IMR-90 (cell line): Measurements from ENCODE around the gene NDUFA9. TPM values are rescaled to one million over a fixed set of nuclear protein-coding genes. Genes with fewer than 3 reads are reported as not detected.

Experiments
- ATAC-seq: fragments of 200-7000 bp; cut with Tn5 transposase; 2 replicates; pipeline ENCODE4 v1.9.1; 2020; ENCODE audit warnings: low read depth, mild to moderate bottlenecking, moderate library complexity
- BruUV-seq: library from RNA; stranded (reverse); fragments of 400-500 nt; replicated peaks from 2 replicates; lab custom pipeline; 2021; lab: Mats Ljungman, UMichigan
- CTCF ChIA-PET: fragments of 300-600 bp; formaldehyde crosslinking; extraction: SDS; loops from one replicate; lab custom pipeline; 2021; ENCODE audit warnings: antibody characterized with exemption; lab: Yijun Ruan, JAX
- POLR2A ChIA-PET: fragments of 300-600 bp; sonication (Branson Sonifier 250); formaldehyde crosslinking; loops from one replicate; lab custom pipeline; 2022; ENCODE audit warnings: antibody characterized with exemption; ENCODE audit not compliant: unreplicated experiment; lab: Charles Lee
- DNase-seq: peaks from one replicate; pipeline ENCODE4 v3.0.0; 2013
- H2AFZ ChIP-seq: replicated peaks from 2 replicates; pipeline ENCODE3; 2013; ENCODE audit warnings: low read length, mild to moderate bottlenecking; ENCODE audit not compliant: poor library complexity
- H2AK5ac ChIP-seq: 2 replicates; pipeline ENCODE4 v1.6.1; 2013; ENCODE audit warnings: low read depth, low read length, inconsistent platforms
- H2AK9ac ChIP-seq: replicated peaks from 2 replicates; pipeline ENCODE3; 2013; ENCODE audit warnings: mild to moderate bottlenecking, low read depth, low read length, moderate library complexity; ENCODE audit not compliant: poor library complexity
- H2BK120ac ChIP-seq: 2 replicates; pipeline ENCODE4 v1.6.1; 2013; ENCODE audit warnings: low read depth, low read length, inconsistent platforms
- H2BK15ac ChIP-seq: 3 replicates; pipeline ENCODE4 v1.6.1; 2013; ENCODE audit warnings: low read depth, low read length, inconsistent platforms
- H2BK20ac ChIP-seq: 2 replicates; pipeline ENCODE4 v1.6.1; 2013; ENCODE audit warnings: low read depth, mild to moderate bottlenecking, inconsistent platforms, low read length, moderate library complexity
- H2BK5ac ChIP-seq: 2 replicates; pipeline ENCODE4 v1.6.1; 2013; ENCODE audit warnings: mild to moderate bottlenecking, low read depth, low read length, inconsistent platforms; ENCODE audit not compliant: poor library complexity, severe bottlenecking
- H3K14ac ChIP-seq: replicated peaks from 2 replicates; pipeline ENCODE4 v1.6.1; 2013; ENCODE audit warnings: low read depth, low read length, inconsistent platforms
- H3K18ac ChIP-seq: 2 replicates; pipeline ENCODE4 v1.6.1; 2013; ENCODE audit warnings: low read depth, low read length, control low read depth
- H3K23ac ChIP-seq: 2 replicates; pipeline ENCODE4 v1.6.1; 2013; ENCODE audit warnings: low read depth, low read length, inconsistent platforms
- H3K27ac ChIP-seq: 2 replicates; pipeline ENCODE4 v1.5.1; 2013; ENCODE audit warnings: mild to moderate bottlenecking, control low read depth, low read length; ENCODE audit not compliant: insufficient read depth
- H3K27me3 ChIP-seq: 2 replicates; pipeline ENCODE4 v1.6.1; 2013; ENCODE audit warnings: low read length; ENCODE audit not compliant: control insufficient read depth, insufficient read depth
- H3K36me3 ChIP-seq: 2 replicates; pipeline ENCODE4 v1.6.1; 2013; ENCODE audit warnings: low read length, mixed read lengths; ENCODE audit not compliant: control insufficient read depth, insufficient read depth
- H3K4ac ChIP-seq: 2 replicates; pipeline ENCODE4 v1.6.1; 2013; ENCODE audit warnings: low read depth, low read length, inconsistent platforms
- H3K4me1 ChIP-seq: 2 replicates; pipeline ENCODE4 v1.6.1; 2013; ENCODE audit warnings: low read length, mixed read lengths; ENCODE audit not compliant: control insufficient read depth, insufficient read depth
- H3K4me2 ChIP-seq: 2 replicates; pipeline ENCODE4 v1.6.1; 2013; ENCODE audit warnings: low read depth, mild to moderate bottlenecking, control low read depth, low read length, moderate library complexity
- H3K4me3 ChIP-seq: 2 replicates; pipeline ENCODE4 v1.5.1; 2013; ENCODE audit warnings: low read depth, mild to moderate bottlenecking, control low read depth, low read length, moderate library complexity; ENCODE audit not compliant: insufficient read depth
- H3K56ac ChIP-seq: 2 replicates; pipeline ENCODE4 v1.6.1; 2013; ENCODE audit warnings: low read length, inconsistent platforms; ENCODE audit not compliant: insufficient read depth; ENCODE audit errors: extremely low read depth
- H3K79me1 ChIP-seq, 2 experiments: 2 replicates each; pipeline ENCODE4 v1.6.1; 2013; ENCODE audit warnings: low read length in 2 of 2, inconsistent platforms in 1 of 2, low read depth in 1 of 2
- H3K9ac ChIP-seq: 2 replicates; pipeline ENCODE4 v1.6.1; 2013; ENCODE audit warnings: low read depth, low read length, control low read depth
- H3K9me1 ChIP-seq: 2 replicates; pipeline ENCODE4 v1.6.1; 2013; ENCODE audit warnings: low read length, inconsistent platforms; ENCODE audit not compliant: insufficient read depth
- H3K9me3 ChIP-seq: 2 replicates; pipeline ENCODE4 v1.6.1; 2013; ENCODE audit warnings: low read length; ENCODE audit not compliant: control insufficient read depth, insufficient read depth
- H4K20me1 ChIP-seq: 2 replicates; pipeline ENCODE4 v1.6.1; 2013; ENCODE audit warnings: low read length, inconsistent platforms; ENCODE audit not compliant: insufficient read depth
- H4K5ac ChIP-seq: 2 replicates; pipeline ENCODE4 v1.6.1; 2013; ENCODE audit warnings: mild to moderate bottlenecking, low read depth, low read length, control low read depth
- H4K8ac ChIP-seq, 2 experiments: 2 replicates each; pipeline ENCODE4 v1.6.1; 2013; ENCODE audit warnings: low read depth in 2 of 2, low read length in 2 of 2, control low read depth in 1 of 2, inconsistent platforms in 1 of 2
- H4K91ac ChIP-seq: 2 replicates; pipeline ENCODE4 v1.6.1; 2013; ENCODE audit warnings: low read depth, low read length, inconsistent platforms; ENCODE audit not compliant: insufficient read depth
- BHLHE40 ChIP-seq: fragments of 150-350 bp; IDR thresholded peaks from 2 replicates; pipeline ENCODE4 v1.6.1; 2016; ENCODE audit warnings: mild to moderate bottlenecking, low read depth, low read length
- CEBPB ChIP-seq: IDR thresholded peaks from 2 replicates; pipeline ENCODE4 v1.6.1; 2012; ENCODE audit warnings: low read depth, low read length, improper control_type of control experiment
- CHD1 ChIP-seq: IDR thresholded peaks from 2 replicates; pipeline ENCODE4 v1.6.1; 2012; ENCODE audit warnings: low read depth, low read length, improper control_type of control experiment
- FOS ChIP-seq: fragments of 150-350 bp; IDR thresholded peaks from 2 replicates; pipeline ENCODE4 v1.6.1; 2016; ENCODE audit warnings: low read depth, low read length
- MAFK ChIP-seq: IDR thresholded peaks from 2 replicates; pipeline ENCODE4 v1.6.1; 2012; ENCODE audit warnings: low read depth, low read length, improper control_type of control experiment
- MAZ ChIP-seq: IDR thresholded peaks from 2 replicates; pipeline ENCODE4 v1.6.1; 2012; ENCODE audit warnings: low read depth, mild to moderate bottlenecking, low read length, improper control_type of control experiment, moderate library complexity, borderline replicate concordance
- MXI1 ChIP-seq: IDR thresholded peaks from 2 replicates; pipeline ENCODE4 v1.6.1; 2012; ENCODE audit warnings: low read depth, mild to moderate bottlenecking, low read length, moderate library complexity, borderline replicate concordance
- NFE2L2 ChIP-seq: fragments of 150-350 bp; IDR thresholded peaks from 2 replicates; pipeline ENCODE4 v1.6.1; 2016; ENCODE audit warnings: low read depth, mild to moderate bottlenecking, low read length
- POLR2A ChIP-seq: IDR thresholded peaks from 2 replicates; pipeline ENCODE4 v1.6.1; 2012; ENCODE audit warnings: mild to moderate bottlenecking, low read depth, low read length
- RAD21 ChIP-seq: IDR thresholded peaks from 2 replicates; pipeline ENCODE4 v1.6.1; 2012; ENCODE audit warnings: low read length, improper control_type of control experiment
- SMC3 ChIP-seq: fragments of 150-350 bp; IDR thresholded peaks from 2 replicates; pipeline ENCODE4 v1.6.1; 2016; ENCODE audit warnings: low read depth, mild to moderate bottlenecking, antibody characterized with exemption, low read length, moderate library complexity
- WGBS, 2 experiments: methylation state at CpG; one replicate each; pipeline versions ENCODE4 v1.1.5 to v1.1.7; 2013; ENCODE audit warnings: missing lambda C conversion rate in 2 of 2; ENCODE audit not compliant: insufficient read length in 1 of 2; ENCODE audit errors: extremely low coverage in 2 of 2; 5-methylcytosine and 5-hydroxymethylcytosine counted together
- dilution Hi-C: fragments of 300-500 bp; cut with HindIII; formaldehyde crosslinking; loops from one replicate; pipeline ENCODE4 v1.14.3; 2018; ENCODE audit warnings: low sequenced_read_pairs; ENCODE audit not compliant: unreplicated experiment
- in situ Hi-C: fragments of 300-500 bp; cut with MboI; formaldehyde crosslinking; loops from 3 replicates; pipeline ENCODE4 v1.14.3; 2019; ENCODE audit warnings: low sequenced_read_pairs, inconsistent platforms, mixed read lengths
- intact Hi-C: fragments of 100-400 bp; cut with micrococcal nuclease; formaldehyde crosslinking; loops from 2 replicates; pipeline ENCODE4 v1.10.0; 2022
- polyA plus RNA-seq, 3 experiments: library from polyadenylated mRNA; depleted of rRNA; stranded (reverse); fragments of >200 nt; gene quantifications; 2 replicates each; pipeline ENCODE4 v1.2.3, GENCODE V29; 2012; ENCODE audit warnings: low replicate concordance in 1 of 3
- total RNA-seq: library from RNA; depleted of rRNA; stranded (reverse); fragments of >200 nt; gene quantifications from 2 replicates; pipeline ENCODE4 v1.2.3, GENCODE V29; 2012
- TF ChIP-seq, protein P1 (sequence below): fragments of 150-350 bp; IDR thresholded peaks from 2 replicates; pipeline ENCODE4 v1.6.1; 2016; ENCODE audit warnings: low read depth, mild to moderate bottlenecking, low read length, moderate library complexity, borderline replicate concordance
- TF ChIP-seq, protein P2 (sequence below): conservative IDR thresholded peaks from 2 replicates; pipeline ENCODE4 v1.5.1; 2012; ENCODE audit warnings: mild to moderate bottlenecking, low read depth, low read length, improper control_type of control experiment
- TF ChIP-seq, protein P3 (sequence below): fragments of 150-350 bp; IDR thresholded peaks from 2 replicates; pipeline ENCODE4 v1.6.1; 2017; ENCODE audit warnings: mild to moderate bottlenecking, antibody characterized with exemption, low read length, low read depth

Gene NDUFA9
- total and polyA plus RNA-seq, 2 of the 4 experiments (the other 2 are of a cell fraction) = 71.0 to 124 TPM

DNA sequence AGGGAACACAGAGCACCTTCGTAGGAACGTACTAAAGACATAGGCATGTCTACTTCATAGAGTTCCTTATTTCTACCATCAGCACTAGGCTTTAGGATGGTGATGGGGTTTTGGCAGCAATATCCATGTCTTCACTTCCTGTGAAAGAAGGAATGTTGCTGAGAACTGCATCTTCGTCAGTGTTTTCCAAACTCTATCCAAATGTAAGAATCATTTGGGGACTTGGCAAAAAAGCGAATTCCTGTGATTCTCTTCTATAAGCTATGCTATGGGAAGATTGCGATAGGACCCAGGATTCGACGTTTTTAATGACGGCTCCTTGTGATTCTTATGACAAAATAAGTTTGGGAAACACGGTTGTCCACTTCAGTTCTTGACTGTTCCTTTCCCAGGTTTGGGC is 39.8 kb upstream of the NDUFA9 start:
- intact Hi-C loops (no loop called here), dilution Hi-C loops (no loop called here), in situ Hi-C loops (no loop called here)
- no peak overlapping the region for H2AK9ac ChIP-seq
- CTCF ChIA-PET = no interaction called here
- no peak overlapping the region for H3K23ac ChIP-seq
- H4K91ac ChIP-seq = no peak overlapping the region
- DNase-seq (no peak), ATAC-seq (no peak)
- no peak overlapping the region for H2AFZ ChIP-seq
- H2BK20ac ChIP-seq = no peak overlapping the region
- no peak overlapping the region for H3K27ac ChIP-seq
- H3K36me3 ChIP-seq = peaks cover 12% of the 10 kb centered on the region
- POLR2A ChIA-PET = no interaction called here
- H3K56ac ChIP-seq = no peak overlapping the region
- H3K18ac ChIP-seq = no peak overlapping the region
- no peak overlapping the region for H4K8ac ChIP-seq
- TF ChIP-seq NFE2L2 = no peak
- TF ChIP-seq CEBPB = no peak
- TF ChIP-seq, protein P1, sequence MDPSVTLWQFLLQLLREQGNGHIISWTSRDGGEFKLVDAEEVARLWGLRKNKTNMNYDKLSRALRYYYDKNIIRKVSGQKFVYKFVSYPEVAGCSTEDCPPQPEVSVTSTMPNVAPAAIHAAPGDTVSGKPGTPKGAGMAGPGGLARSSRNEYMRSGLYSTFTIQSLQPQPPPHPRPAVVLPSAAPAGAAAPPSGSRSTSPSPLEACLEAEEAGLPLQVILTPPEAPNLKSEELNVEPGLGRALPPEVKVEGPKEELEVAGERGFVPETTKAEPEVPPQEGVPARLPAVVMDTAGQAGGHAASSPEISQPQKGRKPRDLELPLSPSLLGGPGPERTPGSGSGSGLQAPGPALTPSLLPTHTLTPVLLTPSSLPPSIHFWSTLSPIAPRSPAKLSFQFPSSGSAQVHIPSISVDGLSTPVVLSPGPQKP = no peak
- TF ChIP-seq POLR2A = no peak
- no peak for TF ChIP-seq RAD21
- TF ChIP-seq, protein P2, sequence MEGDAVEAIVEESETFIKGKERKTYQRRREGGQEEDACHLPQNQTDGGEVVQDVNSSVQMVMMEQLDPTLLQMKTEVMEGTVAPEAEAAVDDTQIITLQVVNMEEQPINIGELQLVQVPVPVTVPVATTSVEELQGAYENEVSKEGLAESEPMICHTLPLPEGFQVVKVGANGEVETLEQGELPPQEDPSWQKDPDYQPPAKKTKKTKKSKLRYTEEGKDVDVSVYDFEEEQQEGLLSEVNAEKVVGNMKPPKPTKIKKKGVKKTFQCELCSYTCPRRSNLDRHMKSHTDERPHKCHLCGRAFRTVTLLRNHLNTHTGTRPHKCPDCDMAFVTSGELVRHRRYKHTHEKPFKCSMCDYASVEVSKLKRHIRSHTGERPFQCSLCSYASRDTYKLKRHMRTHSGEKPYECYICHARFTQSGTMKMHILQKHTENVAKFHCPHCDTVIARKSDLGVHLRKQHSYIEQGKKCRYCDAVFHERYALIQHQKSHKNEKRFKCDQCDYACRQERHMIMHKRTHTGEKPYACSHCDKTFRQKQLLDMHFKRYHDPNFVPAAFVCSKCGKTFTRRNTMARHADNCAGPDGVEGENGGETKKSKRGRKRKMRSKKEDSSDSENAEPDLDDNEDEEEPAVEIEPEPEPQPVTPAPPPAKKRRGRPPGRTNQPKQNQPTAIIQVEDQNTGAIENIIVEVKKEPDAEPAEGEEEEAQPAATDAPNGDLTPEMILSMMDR = no peak
- TF ChIP-seq SMC3 = no peak
- TF ChIP-seq FOS = no peak
- TF ChIP-seq MAFK = no peak
- no peak for TF ChIP-seq BHLHE40
- TF ChIP-seq, protein P3, sequence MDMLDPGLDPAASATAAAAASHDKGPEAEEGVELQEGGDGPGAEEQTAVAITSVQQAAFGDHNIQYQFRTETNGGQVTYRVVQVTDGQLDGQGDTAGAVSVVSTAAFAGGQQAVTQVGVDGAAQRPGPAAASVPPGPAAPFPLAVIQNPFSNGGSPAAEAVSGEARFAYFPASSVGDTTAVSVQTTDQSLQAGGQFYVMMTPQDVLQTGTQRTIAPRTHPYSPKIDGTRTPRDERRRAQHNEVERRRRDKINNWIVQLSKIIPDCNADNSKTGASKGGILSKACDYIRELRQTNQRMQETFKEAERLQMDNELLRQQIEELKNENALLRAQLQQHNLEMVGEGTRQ = no peak
- TF ChIP-seq MXI1 = no peak
- no peak for TF ChIP-seq CHD1
- no peak for TF ChIP-seq MAZ
- WGBS, 2 experiments = 72% methylated on average over 3 of the region's 9 CpGs; no CpG with 5 or more reads in 1 of the 2 experiments
- H4K5ac ChIP-seq = no peak overlapping the region
- no peak overlapping the region for H3K4me2 ChIP-seq
- H3K4me1 ChIP-seq = peaks cover 3% of the 10 kb centered on the region
- no peaks in the 10 kb centered on the region for H4K20me1 ChIP-seq
- no peak overlapping the region for H3K4ac ChIP-seq
- no peak overlapping the region for H2BK120ac ChIP-seq
- no peak overlapping the region for H2BK15ac ChIP-seq
- H2AK5ac ChIP-seq = no peak overlapping the region
- H3K27me3 ChIP-seq = no peaks in the 10 kb centered on the region
- no peak overlapping the region for H3K9ac ChIP-seq
- no peak overlapping the region for H2BK5ac ChIP-seq
- BruUV-seq = no TSS peak
- no peak overlapping the region for H3K14ac ChIP-seq
- peaks cover 15 to 31% of the 10 kb centered on the region in 2 experiments for H3K79me1 ChIP-seq
- no peaks in the 10 kb centered on the region for H3K9me1 ChIP-seq
- no peaks in the 10 kb centered on the region for H3K9me3 ChIP-seq
- no peak overlapping the region for H3K4me3 ChIP-seq
